Measurements from ENCODE around the gene TOP3B.

- TF ChIP-seq CTCF (conservative IDR thresholded peaks at IDR 0.05; ENCODE audit: low read depth, low read length) = no peak
- no peak for TF ChIP-seq EZH2phosphoT487 (IDR thresholded peaks at IDR 0.05; ENCODE audit: borderline replicate concordance, low read length)
- no peak for TF ChIP-seq EZH2 (IDR thresholded peaks at IDR 0.05; ENCODE audit: low read length, unreplicated experiment)
Observed at GRCh38 chr22:21991304-21991596, 8.7 kb upstream of the TOP3B start.

Measured in PC-3 (cell line).